HFFc6 (cell line): ENCODE data around the gene MMP17. TPM values are rescaled to one million over a fixed set of nuclear protein-coding genes. Genes with fewer than 3 reads are reported as not detected.

Source experiments
- DNase-seq: peaks from one replicate; pipeline ENCODE4 v3.0.0-alpha.2; 2018
- H3K27ac Mint-ChIP-seq: 2 replicates; pipeline ENCODE4 v1.8.0; 2020; ENCODE audit warnings: mild to moderate bottlenecking, mixed read lengths
- H3K27me3 Mint-ChIP-seq: 2 replicates; pipeline ENCODE4 v1.8.0; 2021; ENCODE audit warnings: mild to moderate bottlenecking, moderate library complexity, mixed read lengths; ENCODE audit not compliant: insufficient read depth
- H3K36me3 Mint-ChIP-seq: 2 replicates; pipeline ENCODE4 v1.8.0; 2021; ENCODE audit warnings: low read depth, mixed read lengths
- H3K4me1 Mint-ChIP-seq: 2 replicates; pipeline ENCODE4 v1.8.0; 2020; ENCODE audit warnings: low read depth, mixed read lengths
- H3K4me3 Mint-ChIP-seq: 2 replicates; pipeline ENCODE4 v1.8.0; 2020; ENCODE audit warnings: mild to moderate bottlenecking, moderate library complexity, mixed read lengths
- H3K9me3 Mint-ChIP-seq: 2 replicates; pipeline ENCODE4 v1.8.0; 2020; ENCODE audit warnings: mild to moderate bottlenecking, mixed read lengths
- CTCF ChIP-seq: fragments of 200-600 bp; sonication (generic); IDR thresholded peaks from 2 replicates; pipeline ENCODE4 v1.5.0; 2021; ENCODE audit warnings: antibody characterized with exemption, mild to moderate bottlenecking
- total RNA-seq, 6 experiments: library from RNA; stranded (reverse); fragmentation: NEBNext Ultra II Directional; extraction: Animal tissue kit (Norgen Biotek cat#: 25700); gene quantifications; 2 replicates in 1 of 6; 3 replicates in 5 of 6; pipeline ENCODE4 v1.2.3, GENCODE V29; 2021

MMP17 gene
- total RNA-seq, 6 experiments from 2014 or later = 23.9 to 31.5 (median 26.6) TPM

DNA sequence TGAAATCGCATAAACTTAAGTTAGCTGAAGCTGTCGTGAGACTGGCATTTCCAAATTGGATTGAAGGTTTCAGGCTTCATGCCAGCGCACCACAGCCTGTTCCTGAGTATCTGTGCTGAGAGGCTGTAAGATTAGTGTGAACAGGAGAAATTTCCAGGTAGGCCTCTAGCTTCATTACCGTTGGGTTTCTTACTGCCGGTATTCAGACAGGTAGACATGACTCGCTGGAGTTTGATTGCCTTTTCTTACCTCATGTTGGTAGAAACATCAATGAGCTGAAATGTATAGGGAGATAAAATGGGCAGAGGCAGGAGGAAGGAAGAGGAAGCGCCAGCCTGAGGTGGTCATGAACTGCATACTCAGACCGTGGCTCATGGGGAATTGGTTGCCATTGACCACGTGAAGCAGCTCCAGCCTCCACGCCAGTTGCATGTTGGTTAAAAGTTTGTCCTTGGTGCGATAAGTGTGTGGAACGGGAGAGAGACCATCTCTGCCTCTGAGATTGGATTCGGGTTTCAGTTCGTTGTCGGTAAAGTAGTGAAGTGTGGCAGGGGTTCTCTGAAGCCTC is 42.3 kb upstream of the MMP17 start:
- peaks cover 27% of the 10 kb centered on the region for H3K36me3 Mint-ChIP-seq
- no peak for TF ChIP-seq CTCF
- no peaks in the 10 kb centered on the region for H3K9me3 Mint-ChIP-seq
- H3K27ac Mint-ChIP-seq = peak overlapping the region; percentile 95
- H3K27me3 Mint-ChIP-seq = peaks cover 3% of the 10 kb centered on the region
- DNase-seq = no peak
- no peak overlapping the region for H3K4me3 Mint-ChIP-seq
- peaks cover 43% of the 10 kb centered on the region for H3K4me1 Mint-ChIP-seq

GRCh38 chr12:131786331-131786730 is 41.9 kb upstream of the MMP17 start:
- Mint-ChIP-seq H3K27ac (peak overlapping the region; percentile 95), H3K27me3 (peaks cover 3% of the 10 kb centered on the region), H3K9me3 (no peaks in the 10 kb centered on the region), H3K36me3 (peaks cover 29% of the 10 kb centered on the region), H3K4me1 (peaks cover 43% of the 10 kb centered on the region), H3K4me3 (no peak overlapping the region)
- TF ChIP-seq CTCF = no peak
- DNase-seq = no peak

- H3K27ac Mint-ChIP-seq = no peak overlapping the region
- peaks cover 29% of the 10 kb centered on the region for H3K36me3 Mint-ChIP-seq
- H3K4me3 Mint-ChIP-seq = no peak overlapping the region
- no peak for TF ChIP-seq CTCF
- DNase-seq = no peak
- no peaks in the 10 kb centered on the region; the same call in none of the 2 replicates for H3K27me3 Mint-ChIP-seq
- H3K9me3 Mint-ChIP-seq = no peaks in the 10 kb centered on the region
- H3K4me1 Mint-ChIP-seq = peaks cover 39% of the 10 kb centered on the region
Observed at GRCh38 chr12:131787143-131787660, 41.0 kb upstream of the MMP17 start.

- Mint-ChIP-seq H3K27ac (no peak overlapping the region), H3K27me3 (no peaks in the 10 kb centered on the region; the same call in none of the 2 replicates)
Observed at GRCh38 chr12:131788070-131788469, 40.1 kb upstream of the MMP17 start.

DNA sequence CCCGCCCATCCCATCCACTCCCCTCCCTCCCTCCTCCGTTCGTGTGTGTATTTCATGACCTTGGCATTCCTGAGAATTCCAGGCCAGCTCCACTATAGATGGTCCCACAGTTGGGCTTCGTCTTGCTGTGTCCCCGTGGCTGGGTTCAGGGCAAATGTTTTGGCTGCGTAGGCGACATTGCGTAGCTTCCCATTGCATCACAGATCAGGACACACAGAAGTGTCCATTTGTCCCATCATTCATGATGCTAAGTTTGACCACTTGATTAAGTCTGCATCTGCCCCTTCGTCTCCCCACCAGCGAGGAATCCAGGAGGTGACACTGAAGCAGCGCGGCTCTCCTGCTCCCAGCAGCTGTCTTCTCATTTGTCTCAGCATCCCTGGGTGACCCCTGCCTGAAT is 38.6 kb upstream of the MMP17 start:
- Mint-ChIP-seq H3K27ac (no peak overlapping the region), H3K27me3 (no peaks in the 10 kb centered on the region; the same call in 1 of the 2 replicates), H3K36me3 (peaks cover 29% of the 10 kb centered on the region), H3K9me3 (no peaks in the 10 kb centered on the region), H3K4me1 (peaks cover 23% of the 10 kb centered on the region), H3K4me3 (no peak overlapping the region)
- DNase-seq = no peak
- no peak for TF ChIP-seq CTCF

More at GRCh38 chr12:131788070-131788469, 40.1 kb upstream of the MMP17 start:
- Mint-ChIP-seq H3K9me3 (no peaks in the 10 kb centered on the region), H3K36me3 (peaks cover 29% of the 10 kb centered on the region), H3K4me3 (no peak overlapping the region), H3K4me1 (peaks cover 32% of the 10 kb centered on the region)
- TF ChIP-seq CTCF = no peak
- DNase-seq = no peak
